ENCODE data around the gene PUM2.
"Not testable (repeated sequence)": the region's sequence is repeated elsewhere in the genome, so short reads cannot be mapped to it uniquely, and the experiment has no call there.

Gene PUM2

GRCh38 chr2:20378341-20378740 is 27.7 kb upstream of the PUM2 start:
- no peak for TF ChIP-seq CTCF (conservative IDR thresholded peaks at IDR 0.05; ENCODE audit: low read depth, low read length)
- DNase-seq (ENCODE audit: low read depth): no peak
- no peak overlapping the region for H3K4me3 ChIP-seq (ENCODE audit: low read depth, low read length)

GRCh38 chr2:20377741-20378140 is 27.1 kb upstream of the PUM2 start:
- H3K4me3 ChIP-seq (ENCODE audit: low read depth, low read length): no peak overlapping the region
- DNase-seq (ENCODE audit: low read depth): no peak
- TF ChIP-seq CTCF (conservative IDR thresholded peaks at IDR 0.05; ENCODE audit: low read depth, low read length): no peak

- not testable (repeated sequence) for DNase-seq (ENCODE audit: low read depth); H3K4me3 ChIP-seq (ENCODE audit: low read depth, low read length)
Measured at GRCh38 chr2:20374982-20375381, 24.3 kb upstream of the PUM2 start.

- no peak for DNase-seq (ENCODE audit: low read depth)
- no peak overlapping the region for H3K4me3 ChIP-seq (ENCODE audit: low read depth, low read length)
- TF ChIP-seq CTCF (conservative IDR thresholded peaks at IDR 0.05; ENCODE audit: low read depth, low read length): no peak
Measured at GRCh38 chr2:20372896-20373640, 22.4 kb upstream of the PUM2 start.

GRCh38 chr2:20371323-20372025 is 20.8 kb upstream of the PUM2 start:
- no peak overlapping the region for H3K4me3 ChIP-seq (ENCODE audit: low read depth, low read length)
- no peak for TF ChIP-seq CTCF (conservative IDR thresholded peaks at IDR 0.05; ENCODE audit: low read depth, low read length)
- no peak for DNase-seq (ENCODE audit: low read depth)

GRCh38 chr2:20370191-20370590 is 19.5 kb upstream of the PUM2 start:
- no peak for TF ChIP-seq CTCF (conservative IDR thresholded peaks at IDR 0.05; ENCODE audit: low read depth, low read length)
- no peak for DNase-seq (ENCODE audit: low read depth)
- no peak overlapping the region for H3K4me3 ChIP-seq (ENCODE audit: low read depth, low read length)

- no peak overlapping the region for H3K4me3 ChIP-seq (ENCODE audit: low read depth, low read length)
- TF ChIP-seq CTCF (conservative IDR thresholded peaks at IDR 0.05; ENCODE audit: low read depth, low read length): no peak
- no peak for DNase-seq (ENCODE audit: low read depth)
Measured at GRCh38 chr2:20369366-20369765, 18.7 kb upstream of the PUM2 start.

Measured in choroid plexus epithelial cell (primary cell).